ENCODE data around the gene RASA4B.
A peak's percentile ranks its signal among the peaks of the same experiment; 100 is the strongest.
"Not testable (repeated sequence)": the region's sequence is repeated elsewhere in the genome, so short reads cannot be mapped to it uniquely, and the experiment has no call there.

RASA4B gene

DNA sequence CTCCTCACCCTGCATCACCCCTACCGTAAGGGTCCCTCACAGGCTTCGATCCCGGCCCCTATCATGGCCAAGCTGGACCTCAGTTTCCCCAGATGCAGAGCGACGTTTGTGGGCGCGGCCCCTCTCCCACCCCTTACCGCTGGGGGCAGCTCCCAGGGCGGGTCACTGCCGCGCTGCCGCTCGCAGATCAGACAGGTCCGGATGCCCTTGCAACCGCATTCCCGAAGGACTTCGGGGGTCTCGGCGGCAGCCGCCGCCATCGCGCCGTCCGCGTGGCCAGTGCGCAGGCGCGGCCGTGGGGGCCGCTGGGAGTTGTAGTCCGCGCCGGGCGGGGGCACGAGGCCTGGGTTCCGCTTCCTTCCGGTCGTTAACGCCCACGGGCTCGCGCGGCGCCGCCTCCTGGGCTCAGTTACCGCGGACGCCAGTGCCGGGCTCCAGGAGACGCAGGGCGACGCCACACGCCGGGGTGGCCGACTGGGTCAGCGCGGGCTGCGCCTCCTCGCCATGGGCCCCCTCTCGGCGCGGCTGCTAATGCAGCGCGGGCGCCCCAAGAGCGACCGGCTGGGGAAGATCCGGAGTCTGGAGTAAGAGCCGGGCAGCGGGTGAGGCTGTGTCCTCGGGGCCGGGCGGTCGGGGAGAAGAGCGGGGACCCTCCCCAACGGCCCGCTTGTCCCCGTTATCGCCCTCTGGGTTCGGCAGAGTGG is 52.8 kb downstream of the RASA4B start, which contains the start of the genes ALKBH4 and LRWD1:
ALKBH4 (minus strand) TSS at position 287 of the 704 bp plus-strand sequence; CDS start at position 260, 27 bp downstream.
LRWD1 (plus strand) TSS at position 408 of the 704 bp plus-strand sequence; CDS start at position 505, 97 bp downstream.
- no CpG with 5 or more reads among the region's 81 CpGs for WGBS (ENCODE audit: insufficient coverage, insufficient read length)

DNA sequence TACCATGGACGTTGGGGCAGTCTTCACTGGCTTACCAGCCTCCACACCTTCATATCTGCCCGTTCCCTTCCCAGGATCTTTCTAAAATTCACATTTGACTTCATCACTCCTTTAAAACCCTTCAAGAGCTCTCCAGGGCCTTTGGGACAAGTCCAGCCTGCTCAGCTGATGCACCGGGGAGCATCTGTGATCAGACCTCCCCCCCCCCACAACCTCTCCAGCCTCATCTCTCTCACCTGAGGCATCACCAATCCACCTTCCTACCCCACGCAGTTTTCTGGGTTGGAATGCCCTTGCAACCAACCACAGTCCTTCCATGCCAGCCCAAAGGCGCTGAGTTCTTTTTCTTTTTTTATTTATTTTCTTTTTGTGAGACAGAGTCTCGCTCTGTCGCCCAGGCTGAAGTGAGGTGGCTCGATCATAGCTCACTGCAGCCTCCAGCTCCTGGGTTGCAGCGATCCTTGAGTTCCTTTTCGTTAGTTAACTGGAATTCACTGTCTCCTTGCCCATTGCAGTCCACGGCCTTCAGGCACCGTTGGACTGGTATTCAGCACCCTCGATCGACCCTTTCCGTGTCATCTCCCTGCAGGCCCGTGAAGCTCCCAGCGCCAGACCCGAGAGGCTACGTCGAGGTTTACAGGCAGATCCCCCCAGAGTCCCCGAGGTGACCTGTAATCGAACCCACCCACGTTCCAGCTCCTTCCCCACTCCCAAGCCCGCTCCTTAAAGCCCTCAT is 53.6 kb downstream of the RASA4B start:
- no peak for DNase-seq (ENCODE audit: low read depth, low spot score)
- H3K36me3 ChIP-seq (ENCODE audit: control insufficient read depth, insufficient read depth, low read length): peaks cover 11% of the 10 kb centered on the region
- H3K27ac ChIP-seq (ENCODE audit: low read length): no peak overlapping the region
- H3K4me3 ChIP-seq (ENCODE audit: low read length): peak overlapping the region; percentile 60
- H3K27me3 ChIP-seq (ENCODE audit: control insufficient read depth, insufficient read depth, low read length): no peaks in the 10 kb centered on the region
- WGBS (ENCODE audit: insufficient coverage, insufficient read length): no CpG with 5 or more reads among the region's 24 CpGs
- H3K4me1 ChIP-seq (ENCODE audit: control insufficient read depth, insufficient read depth, low read length): peaks cover 2% of the 10 kb centered on the region; the same call in 1 of the 2 replicates
- H3K9me3 ChIP-seq (ENCODE audit: control insufficient read depth, insufficient read depth, low read length): no peaks in the 10 kb centered on the region

More for the DNA sequence above, 52.8 kb downstream of the RASA4B start, which contains the start of the genes ALKBH4 and LRWD1:
- H3K4me3 ChIP-seq (ENCODE audit: low read length): peak within 1 kb of the TSS; percentile 60
- no peaks in the 10 kb centered on the region for H3K9me3 ChIP-seq (ENCODE audit: control insufficient read depth, insufficient read depth, low read length)
- H3K27me3 ChIP-seq (ENCODE audit: control insufficient read depth, insufficient read depth, low read length): no peaks in the 10 kb centered on the region
- H3K4me1 ChIP-seq (ENCODE audit: control insufficient read depth, insufficient read depth, low read length): peaks cover 2% of the 10 kb centered on the region; the same call in 1 of the 2 replicates
- peaks cover 7% of the 10 kb centered on the region; the same call in 1 of the 2 replicates for H3K36me3 ChIP-seq (ENCODE audit: control insufficient read depth, insufficient read depth, low read length)
- no peak within 1 kb of the TSS for H3K27ac ChIP-seq (ENCODE audit: low read length)
- DNase-seq (ENCODE audit: low read depth, low spot score): peak; percentile 74

DNA sequence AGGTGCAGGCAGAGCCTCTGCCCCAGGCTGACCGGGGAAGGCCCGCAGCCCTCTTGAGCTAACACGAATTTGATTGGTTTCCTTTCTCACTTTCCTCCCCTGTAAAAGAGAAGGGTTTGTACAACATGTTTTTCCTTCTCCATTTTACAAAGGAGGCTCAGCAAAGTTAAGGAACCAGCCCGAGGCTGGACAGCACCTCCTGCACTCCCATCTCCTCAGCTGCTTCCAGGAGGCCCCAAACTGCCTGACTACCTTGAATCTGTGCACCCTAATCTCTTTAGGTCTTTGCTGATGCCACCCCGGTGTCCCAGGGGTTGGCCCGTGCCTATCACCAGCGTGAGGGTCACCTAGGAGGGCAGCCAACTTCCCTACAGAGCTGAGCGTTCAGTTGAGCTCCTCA is 57.1 kb downstream of the RASA4B start:
- peaks cover 2% of the 10 kb centered on the region; the same call in 1 of the 2 replicates for H3K4me1 ChIP-seq (ENCODE audit: control insufficient read depth, insufficient read depth, low read length)
- WGBS (ENCODE audit: insufficient coverage, insufficient read length): no CpG with 5 or more reads among the region's 8 CpGs

DNA sequence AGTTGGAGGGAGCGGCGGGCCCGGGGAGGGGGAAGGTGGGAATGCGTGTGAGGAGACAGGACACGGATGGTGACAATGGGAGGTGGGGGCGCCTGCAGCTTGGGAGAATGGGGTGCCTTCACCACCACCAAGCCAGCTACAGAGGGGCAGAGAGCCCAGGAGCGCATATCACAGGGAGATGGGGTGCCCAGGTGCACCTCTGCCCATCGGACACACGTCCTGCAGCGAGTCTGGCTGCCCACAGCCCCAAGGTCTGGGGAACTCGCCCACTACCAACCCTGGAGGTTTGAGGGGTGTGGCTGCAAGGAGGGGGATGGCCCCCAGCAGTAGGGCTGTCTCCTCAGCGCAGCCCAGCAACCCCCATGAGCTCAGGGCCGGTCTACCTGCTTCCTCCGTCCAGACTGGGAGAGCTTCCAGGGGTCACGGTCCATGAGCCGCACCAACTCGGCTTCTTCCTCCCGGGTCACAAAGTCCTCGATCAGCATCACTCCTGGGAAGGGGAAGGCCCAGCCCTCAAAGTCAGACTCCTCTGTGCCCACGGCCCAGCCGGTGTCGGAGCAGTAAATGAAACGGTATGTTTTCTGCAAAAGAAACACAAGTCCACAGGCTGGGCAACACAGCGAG is 58.2 kb downstream of the RASA4B start:
- Histone ChIP-seq H3K9me3 (ENCODE audit: control insufficient read depth, insufficient read depth, low read length) (no peaks in the 10 kb centered on the region), H3K4me3 (ENCODE audit: low read length) (no peak overlapping the region), H3K36me3 (ENCODE audit: control insufficient read depth, insufficient read depth, low read length) (peaks cover 15% of the 10 kb centered on the region), H3K4me1 (ENCODE audit: control insufficient read depth, insufficient read depth, low read length) (peaks cover 2% of the 10 kb centered on the region), H3K27ac (ENCODE audit: low read length) (no peak overlapping the region), H3K27me3 (ENCODE audit: control insufficient read depth, insufficient read depth, low read length) (no peaks in the 10 kb centered on the region)
- no CpG with 5 or more reads among the region's 24 CpGs for WGBS (ENCODE audit: insufficient coverage, insufficient read length)
- no peak for DNase-seq (ENCODE audit: low read depth, low spot score)

More for the DNA sequence above, 57.1 kb downstream of the RASA4B start:
- Histone ChIP-seq H3K9me3 (ENCODE audit: control insufficient read depth, insufficient read depth, low read length) (no peaks in the 10 kb centered on the region), H3K36me3 (ENCODE audit: control insufficient read depth, insufficient read depth, low read length) (peaks cover 15% of the 10 kb centered on the region), H3K27me3 (ENCODE audit: control insufficient read depth, insufficient read depth, low read length) (no peaks in the 10 kb centered on the region), H3K4me3 (ENCODE audit: low read length) (no peak overlapping the region), H3K27ac (ENCODE audit: low read length) (no peak overlapping the region)
- no peak for DNase-seq (ENCODE audit: low read depth, low spot score)

DNA sequence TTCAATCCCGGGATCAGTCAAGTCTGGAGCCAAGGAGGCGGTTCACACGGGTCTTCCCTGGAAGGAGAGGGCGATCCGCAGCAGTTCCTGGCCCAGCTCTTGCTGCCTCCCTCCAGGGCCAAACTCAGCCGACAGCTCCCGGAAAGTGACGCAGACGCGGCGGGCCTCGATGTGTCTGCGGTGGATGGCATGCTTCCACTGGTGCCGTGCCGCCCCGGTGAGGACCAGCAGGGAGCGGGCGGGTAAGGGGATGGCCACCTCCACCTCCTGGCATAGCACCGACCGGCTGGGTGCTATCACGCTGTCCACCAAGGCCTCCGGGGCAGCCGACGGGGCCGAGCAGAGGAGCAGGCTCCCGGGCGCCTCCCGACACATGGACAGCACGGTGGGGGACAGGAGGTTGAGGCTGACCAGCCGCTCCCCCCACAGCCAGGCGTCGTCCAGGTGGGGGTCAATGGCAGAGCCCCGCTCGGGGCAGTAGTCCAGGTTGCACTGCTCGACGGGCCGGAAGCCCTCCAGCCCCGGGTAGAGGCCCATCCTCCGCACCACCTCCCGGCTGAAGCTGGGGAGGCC is 60.1 kb downstream of the RASA4B start:
- no CpG with 5 or more reads among the region's 40 CpGs for WGBS (ENCODE audit: insufficient coverage, insufficient read length)
- no peak for DNase-seq (ENCODE audit: low read depth, low spot score)
- Histone ChIP-seq H3K27me3 (ENCODE audit: control insufficient read depth, insufficient read depth, low read length) (no peaks in the 10 kb centered on the region), H3K9me3 (ENCODE audit: control insufficient read depth, insufficient read depth, low read length) (no peaks in the 10 kb centered on the region), H3K4me1 (ENCODE audit: control insufficient read depth, insufficient read depth, low read length) (no peaks in the 10 kb centered on the region; the same call in 1 of the 2 replicates), H3K36me3 (ENCODE audit: control insufficient read depth, insufficient read depth, low read length) (peaks cover 15% of the 10 kb centered on the region), H3K4me3 (ENCODE audit: low read length) (no peak overlapping the region), H3K27ac (ENCODE audit: low read length) (no peak overlapping the region)

DNA sequence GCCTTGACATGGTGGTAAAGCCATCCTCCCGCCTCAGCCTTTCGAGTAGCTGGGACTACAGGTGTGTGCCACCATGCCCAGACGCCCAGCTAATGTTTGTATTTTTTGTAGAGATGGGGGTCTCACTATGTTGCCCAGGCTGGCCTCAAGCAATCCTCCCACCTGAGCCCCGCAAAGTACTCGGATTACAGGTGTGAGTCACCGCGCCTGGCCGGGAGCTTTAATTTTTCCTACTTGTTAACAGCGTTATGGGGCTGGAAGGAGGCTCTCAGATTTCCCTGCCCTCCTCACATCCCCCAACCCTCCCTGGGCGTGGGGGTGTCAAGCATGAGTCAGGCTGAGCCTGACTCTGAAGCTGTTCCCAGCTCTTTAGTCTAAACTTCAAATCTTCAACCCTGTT is 61.2 kb downstream of the RASA4B start:
- no peak overlapping the region for H3K27ac ChIP-seq (ENCODE audit: low read length)
- H3K4me1 ChIP-seq (ENCODE audit: control insufficient read depth, insufficient read depth, low read length): no peaks in the 10 kb centered on the region; the same call in 1 of the 2 replicates
- H3K27me3 ChIP-seq (ENCODE audit: control insufficient read depth, insufficient read depth, low read length): no peaks in the 10 kb centered on the region
- no CpG with 5 or more reads among the region's 10 CpGs for WGBS (ENCODE audit: insufficient coverage, insufficient read length)
- H3K36me3 ChIP-seq (ENCODE audit: control insufficient read depth, insufficient read depth, low read length): peaks cover 15% of the 10 kb centered on the region
- no peaks in the 10 kb centered on the region for H3K9me3 ChIP-seq (ENCODE audit: control insufficient read depth, insufficient read depth, low read length)
- DNase-seq (ENCODE audit: low read depth, low spot score): no peak
- H3K4me3 ChIP-seq (ENCODE audit: low read length): no peak overlapping the region

DNA sequence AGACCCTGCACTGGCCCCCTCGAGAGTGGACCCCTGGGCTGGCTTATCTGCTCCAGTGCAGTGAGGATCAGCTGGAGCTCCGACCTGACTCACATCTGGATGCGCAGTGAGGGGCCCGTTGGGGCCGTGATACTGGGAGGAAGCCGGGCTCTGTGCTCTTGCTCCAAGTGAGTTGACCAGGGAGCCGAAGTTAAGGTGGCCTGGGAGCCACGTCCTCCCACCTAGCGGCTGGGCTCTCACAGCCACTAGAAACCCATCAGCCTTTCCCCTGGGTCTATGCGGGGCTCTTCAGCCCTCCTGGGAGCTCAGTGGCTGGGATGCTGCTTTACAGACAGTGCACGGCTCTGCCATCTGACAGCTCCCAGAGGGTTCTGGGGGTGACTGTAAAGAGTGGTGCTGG is 62.0 kb downstream of the RASA4B start:
- H3K9me3 ChIP-seq (ENCODE audit: control insufficient read depth, insufficient read depth, low read length): no peaks in the 10 kb centered on the region
- no peak overlapping the region for H3K27ac ChIP-seq (ENCODE audit: low read length)
- H3K4me1 ChIP-seq (ENCODE audit: control insufficient read depth, insufficient read depth, low read length): no peaks in the 10 kb centered on the region; the same call in 1 of the 2 replicates
- WGBS (ENCODE audit: insufficient coverage, insufficient read length): no CpG with 5 or more reads among the region's 11 CpGs
- H3K36me3 ChIP-seq (ENCODE audit: control insufficient read depth, insufficient read depth, low read length): peaks cover 15% of the 10 kb centered on the region
- DNase-seq (ENCODE audit: low read depth, low spot score): no peak
- no peak overlapping the region for H3K4me3 ChIP-seq (ENCODE audit: low read length)
- H3K27me3 ChIP-seq (ENCODE audit: control insufficient read depth, insufficient read depth, low read length): no peaks in the 10 kb centered on the region

DNA sequence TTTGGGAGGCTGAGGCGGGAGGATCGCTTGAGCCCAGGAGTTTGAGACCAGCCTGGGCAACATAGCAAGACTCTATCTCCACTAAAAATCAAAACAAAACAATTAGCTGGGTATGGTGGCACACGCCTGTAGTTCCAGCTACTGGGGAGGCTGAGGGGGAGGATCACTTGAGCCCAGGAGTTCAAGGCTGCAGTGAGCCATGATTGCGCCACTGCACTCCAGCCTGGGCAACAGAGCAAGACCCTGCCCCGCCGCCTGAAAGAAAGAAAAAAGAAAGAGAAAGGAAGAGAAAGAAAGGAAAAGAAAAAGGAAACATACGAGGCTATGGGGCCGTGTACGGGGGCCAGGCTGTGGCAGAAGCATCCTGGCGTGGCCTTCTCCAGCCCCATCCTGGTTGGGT is 62.6 kb downstream of the RASA4B start:
- not testable (repeated sequence) for H3K27me3 ChIP-seq (ENCODE audit: control insufficient read depth, insufficient read depth, low read length); H3K9me3 ChIP-seq (ENCODE audit: control insufficient read depth, insufficient read depth, low read length); H3K27ac ChIP-seq (ENCODE audit: low read length); H3K4me1 ChIP-seq (ENCODE audit: control insufficient read depth, insufficient read depth, low read length); DNase-seq (ENCODE audit: low read depth, low spot score); H3K4me3 ChIP-seq (ENCODE audit: low read length)
- H3K36me3 ChIP-seq (ENCODE audit: control insufficient read depth, insufficient read depth, low read length): peaks cover 15% of the 10 kb centered on the region
- WGBS (ENCODE audit: insufficient coverage, insufficient read length): no CpG with 5 or more reads among the region's 10 CpGs

DNA sequence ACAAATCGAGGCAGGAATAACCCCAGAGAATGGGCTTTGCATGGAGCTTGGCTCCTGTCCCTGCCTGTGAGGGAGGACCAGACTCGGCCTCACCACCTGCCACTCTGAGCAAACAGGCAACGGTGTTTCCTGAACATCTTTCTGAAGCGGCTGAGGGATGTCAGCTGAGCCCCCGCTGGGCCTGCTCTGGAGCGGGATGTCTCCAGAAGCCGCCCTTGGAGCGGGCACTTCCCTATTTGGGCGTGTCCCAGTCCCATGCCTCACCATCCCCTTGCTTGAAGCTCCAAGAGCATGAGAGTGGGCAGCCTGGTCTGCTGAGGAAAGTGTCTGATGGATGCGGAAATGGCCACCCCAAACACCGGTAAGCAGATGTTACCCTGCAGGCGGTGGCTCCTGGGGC is 63.1 kb downstream of the RASA4B start:
- no CpG with 5 or more reads among the region's 12 CpGs for WGBS (ENCODE audit: insufficient coverage, insufficient read length)
- Histone ChIP-seq H3K9me3 (ENCODE audit: control insufficient read depth, insufficient read depth, low read length) (no peaks in the 10 kb centered on the region), H3K4me1 (ENCODE audit: control insufficient read depth, insufficient read depth, low read length) (no peaks in the 10 kb centered on the region; the same call in 1 of the 2 replicates), H3K4me3 (ENCODE audit: low read length) (no peak overlapping the region), H3K36me3 (ENCODE audit: control insufficient read depth, insufficient read depth, low read length) (peaks cover 15% of the 10 kb centered on the region), H3K27ac (ENCODE audit: low read length) (no peak overlapping the region), H3K27me3 (ENCODE audit: control insufficient read depth, insufficient read depth, low read length) (no peaks in the 10 kb centered on the region)
- DNase-seq (ENCODE audit: low read depth, low spot score): no peak

DNA sequence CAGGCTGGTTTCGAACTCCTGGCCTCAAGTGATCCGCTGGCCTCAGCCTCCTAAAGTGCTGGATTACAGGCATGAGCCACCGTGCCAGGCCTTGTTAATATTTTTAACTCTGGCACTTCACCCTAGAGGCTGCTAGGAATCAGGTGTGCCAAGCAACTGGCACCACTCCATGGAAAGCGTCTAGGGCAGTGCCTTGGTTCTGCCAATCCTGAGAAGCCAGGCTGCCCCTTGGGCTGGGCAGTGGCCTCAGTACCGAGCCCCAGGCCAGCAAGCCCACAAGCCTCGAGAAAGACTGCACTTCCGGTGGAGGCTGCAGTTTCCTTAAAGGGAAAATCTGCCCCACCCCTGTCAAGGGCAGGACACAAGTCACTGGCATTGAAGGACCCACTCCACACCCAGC is 64.3 kb downstream of the RASA4B start:
- peaks cover 11% of the 10 kb centered on the region for H3K36me3 ChIP-seq (ENCODE audit: control insufficient read depth, insufficient read depth, low read length)
- no peak overlapping the region for H3K27ac ChIP-seq (ENCODE audit: low read length)
- no peaks in the 10 kb centered on the region for H3K27me3 ChIP-seq (ENCODE audit: control insufficient read depth, insufficient read depth, low read length)
- no peaks in the 10 kb centered on the region for H3K9me3 ChIP-seq (ENCODE audit: control insufficient read depth, insufficient read depth, low read length)
- DNase-seq (ENCODE audit: low read depth, low spot score): no peak
- no peak overlapping the region for H3K4me3 ChIP-seq (ENCODE audit: low read length)
- WGBS (ENCODE audit: insufficient coverage, insufficient read length): no CpG with 5 or more reads among the region's 7 CpGs
- H3K4me1 ChIP-seq (ENCODE audit: control insufficient read depth, insufficient read depth, low read length): no peaks in the 10 kb centered on the region; the same call in 1 of the 2 replicates

Data from iPS DF 6.9 (cell line).